Activated CD4-positive, alpha-beta T cell treated with anti-CD3 and anti-CD28 coated beads, Interleukin-10, Interleukin-2, amounts not matched to agents 100 ng/mL and 50 ng/mL, durations not matched to agents 16 hours and 8 hours (primary cell): ENCODE measurements around the gene PPIF.
A peak's percentile ranks its signal among the peaks of the same experiment; 100 is the strongest.

Experiments
- DNase-seq: peaks from one replicate; pipeline ENCODE4 v3.0.0-alpha.2; 2020

PPIF gene

DNA sequence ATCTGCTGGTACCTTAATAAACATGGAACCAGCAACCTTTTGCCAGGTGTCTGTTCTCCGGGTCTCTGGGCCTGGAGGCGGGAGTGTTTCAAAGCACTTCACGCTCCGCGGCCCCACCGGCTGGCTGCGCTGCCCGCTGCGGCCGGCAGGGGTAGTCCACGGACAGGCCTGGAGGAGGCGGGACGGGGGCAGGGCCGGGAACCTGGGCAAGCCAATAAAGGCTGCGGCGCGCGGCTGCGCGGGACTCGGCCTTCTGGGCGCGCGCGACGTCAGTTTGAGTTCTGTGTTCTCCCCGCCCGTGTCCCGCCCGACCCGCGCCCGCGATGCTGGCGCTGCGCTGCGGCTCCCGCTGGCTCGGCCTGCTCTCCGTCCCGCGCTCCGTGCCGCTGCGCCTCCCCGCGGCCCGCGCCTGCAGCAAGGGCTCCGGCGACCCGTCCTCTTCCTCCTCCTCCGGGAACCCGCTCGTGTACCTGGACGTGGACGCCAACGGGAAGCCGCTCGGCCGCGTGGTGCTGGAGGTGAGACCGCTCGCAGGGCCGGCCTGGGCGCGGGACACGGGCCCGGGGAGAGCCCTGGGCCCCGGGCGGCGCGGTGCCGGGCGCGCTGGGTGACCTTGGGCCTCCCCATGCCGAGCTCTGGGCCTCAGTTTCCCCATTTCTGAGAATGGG is at the start of gene PPIF:
Gene PPIF (plus strand): TSS at position 244 of the 668 bp plus-strand sequence. CDS start 80 bp downstream, at position 324.
- DNase-seq, result peak; percentile 97

GRCh38 chr10:79298403-79299244 is 48.6 kb upstream of the PPIF start:
- peak; percentile 70 for DNase-seq

- no peak for DNase-seq
Measured at GRCh38 chr10:79299397-79300241, 47.6 kb upstream of the PPIF start.

DNA sequence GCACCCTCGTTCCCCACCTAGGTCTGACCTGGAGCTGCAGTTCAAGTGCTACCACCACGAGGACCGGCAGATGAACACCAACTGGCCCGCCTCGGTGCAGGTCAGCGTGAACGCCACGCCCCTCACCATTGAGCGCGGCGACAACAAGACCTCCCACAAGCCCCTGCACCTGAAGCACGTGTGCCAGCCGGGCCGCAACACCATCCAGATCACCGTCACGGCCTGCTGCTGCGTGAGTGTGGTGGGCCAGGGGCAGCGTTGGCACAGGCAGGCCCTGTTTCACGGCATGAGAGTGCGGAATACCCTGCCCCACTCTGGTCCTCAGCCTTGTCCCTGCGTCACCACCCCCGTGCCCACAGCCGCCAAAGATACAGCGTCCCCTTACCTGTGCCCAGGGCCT is 46.6 kb upstream of the PPIF start:
- no peak for DNase-seq

- DNase-seq, result no peak
Measured at GRCh38 chr10:79301754-79302530, 45.3 kb upstream of the PPIF start.

DNA sequence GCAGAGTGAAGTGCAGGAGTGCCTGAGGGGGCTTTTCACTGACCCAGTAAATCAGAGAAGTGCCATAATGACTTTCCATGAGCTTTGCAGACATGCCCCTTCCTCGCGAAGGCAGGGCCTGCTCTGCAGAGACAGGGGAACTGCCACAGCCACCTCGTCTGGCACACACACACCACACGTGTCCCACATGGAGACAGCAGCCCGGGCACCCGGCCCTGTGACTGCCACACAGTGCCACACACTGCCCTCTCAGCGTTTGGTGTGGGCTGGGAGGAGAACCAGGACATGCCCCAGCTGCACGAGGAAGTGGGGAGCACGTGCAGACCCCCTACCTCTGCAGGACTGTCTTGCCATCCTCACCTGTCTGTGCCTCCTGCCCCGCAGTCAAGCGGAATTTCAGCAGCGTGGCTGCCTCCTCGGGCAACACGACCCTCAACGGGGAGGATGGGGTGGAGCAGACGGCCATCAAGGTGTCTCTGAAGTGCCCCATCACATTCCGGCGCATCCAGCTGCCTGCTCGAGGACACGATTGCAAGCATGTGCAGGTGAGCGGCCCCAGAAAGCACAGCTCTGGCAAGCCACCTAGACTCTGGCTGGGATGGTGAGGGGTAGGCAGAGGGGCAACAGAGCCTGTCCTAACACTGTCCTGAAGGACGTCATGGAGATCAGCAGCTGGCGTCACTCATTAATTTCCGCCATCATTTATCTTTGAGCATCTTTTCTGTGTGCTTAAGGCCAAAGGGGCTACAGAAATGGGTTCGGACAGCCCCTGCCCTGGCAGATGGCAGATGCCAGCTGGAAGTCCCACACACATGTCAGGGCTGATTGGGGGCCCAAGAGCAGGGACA is 43.4 kb upstream of the PPIF start:
- no peak for DNase-seq

GRCh38 chr10:79304479-79305087 is 42.7 kb upstream of the PPIF start:
- no peak for DNase-seq

GRCh38 chr10:79305515-79305914 is 41.8 kb upstream of the PPIF start:
- no peak for DNase-seq

DNA sequence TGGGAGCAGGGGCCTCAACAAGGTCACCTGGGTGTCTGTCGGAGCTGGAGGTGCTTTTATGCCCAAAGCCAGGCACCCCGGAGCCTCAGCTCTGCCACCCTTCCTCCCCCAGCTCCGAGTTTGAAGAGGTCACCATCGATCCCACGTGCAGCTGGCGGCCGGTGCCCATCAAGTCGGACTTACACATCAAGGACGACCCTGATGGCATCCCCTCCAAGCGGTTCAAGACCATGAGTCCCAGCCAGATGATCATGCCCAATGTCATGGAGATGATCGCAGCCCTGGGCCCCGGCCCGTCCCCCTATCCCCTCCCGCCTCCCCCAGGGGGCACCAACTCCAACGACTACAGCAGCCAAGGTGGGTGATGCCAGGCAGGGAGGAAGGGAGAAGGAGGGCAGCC is 41.3 kb upstream of the PPIF start:
- DNase-seq, result no peak

DNA sequence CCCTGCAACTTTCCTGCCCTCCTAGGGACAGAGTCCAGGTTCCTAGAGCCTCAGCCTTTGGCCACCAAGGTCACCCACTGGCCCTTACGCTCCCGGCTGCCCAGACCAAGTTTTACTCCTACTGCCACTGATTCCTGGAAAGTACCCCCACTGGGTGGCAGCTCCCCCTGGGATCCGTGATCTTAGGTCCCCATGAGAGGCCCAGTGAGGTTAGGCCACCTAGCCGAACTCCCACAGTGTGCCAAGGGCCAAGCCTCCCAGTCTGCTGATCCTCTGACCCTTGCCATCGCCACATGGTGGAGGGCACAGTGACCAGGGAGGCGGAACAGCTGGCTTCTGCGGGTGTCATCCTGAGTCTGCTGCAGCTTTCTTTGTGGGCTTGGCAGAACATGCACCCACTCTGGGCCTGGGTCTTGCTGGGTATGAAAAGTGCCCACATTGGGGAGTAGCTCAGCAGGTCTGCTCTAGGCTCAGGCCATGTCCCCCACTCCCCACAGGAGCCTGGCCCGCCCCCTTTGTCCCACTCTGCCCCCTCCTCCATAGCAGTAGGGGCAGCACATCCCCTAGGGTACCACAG is 40.5 kb upstream of the PPIF start:
- no peak for DNase-seq

- no peak for DNase-seq
Measured at GRCh38 chr10:79308016-79308415, 39.3 kb upstream of the PPIF start.

GRCh38 chr10:79308969-79309665 is 38.2 kb upstream of the PPIF start:
- DNase-seq, result no peak

- no peak for DNase-seq
Measured at GRCh38 chr10:79310200-79310865, 36.9 kb upstream of the PPIF start.

- DNase-seq, result no peak
Measured at GRCh38 chr10:79310911-79311573, 36.2 kb upstream of the PPIF start.

DNA sequence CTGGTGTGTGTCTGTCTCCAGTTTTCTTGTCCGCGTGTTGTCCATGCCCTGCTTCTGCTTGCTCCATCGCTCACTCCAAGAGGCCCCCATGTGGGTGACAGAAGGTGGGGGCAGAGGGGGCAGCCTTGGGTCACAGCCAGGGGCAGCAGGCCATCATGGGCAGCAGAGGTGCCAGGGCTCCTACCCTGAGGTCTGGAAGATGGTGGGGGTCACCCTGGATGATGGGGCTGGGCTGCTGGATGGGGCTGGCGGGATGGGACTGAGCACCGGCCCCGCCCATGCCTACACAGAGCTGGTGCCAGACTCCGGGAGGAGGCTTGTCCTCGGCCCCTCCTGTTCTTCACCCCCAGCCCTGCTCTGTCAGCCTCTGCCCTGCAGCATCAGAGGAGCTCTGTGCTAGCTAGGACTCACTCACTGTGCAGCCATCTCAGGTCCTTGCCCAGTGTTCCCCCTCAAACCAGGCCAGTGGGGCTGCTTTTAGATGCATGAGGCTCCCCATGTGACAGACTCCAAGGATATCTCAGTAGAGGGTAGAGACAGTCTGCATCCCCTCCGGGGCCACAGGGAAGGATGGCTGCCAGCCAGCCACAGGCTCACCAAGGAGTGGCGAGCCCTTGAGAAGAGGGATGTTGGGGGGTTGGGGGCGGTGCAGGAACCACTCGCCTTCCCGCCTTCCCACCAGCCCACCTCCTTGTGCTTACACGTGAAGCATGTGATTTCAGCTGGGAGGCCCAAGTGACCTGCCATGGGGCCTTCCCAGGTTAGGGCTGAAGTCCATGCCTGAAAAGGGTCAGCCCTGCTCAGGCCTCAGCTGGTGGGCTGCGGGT is 35.5 kb upstream of the PPIF start:
- no peak for DNase-seq

DNA sequence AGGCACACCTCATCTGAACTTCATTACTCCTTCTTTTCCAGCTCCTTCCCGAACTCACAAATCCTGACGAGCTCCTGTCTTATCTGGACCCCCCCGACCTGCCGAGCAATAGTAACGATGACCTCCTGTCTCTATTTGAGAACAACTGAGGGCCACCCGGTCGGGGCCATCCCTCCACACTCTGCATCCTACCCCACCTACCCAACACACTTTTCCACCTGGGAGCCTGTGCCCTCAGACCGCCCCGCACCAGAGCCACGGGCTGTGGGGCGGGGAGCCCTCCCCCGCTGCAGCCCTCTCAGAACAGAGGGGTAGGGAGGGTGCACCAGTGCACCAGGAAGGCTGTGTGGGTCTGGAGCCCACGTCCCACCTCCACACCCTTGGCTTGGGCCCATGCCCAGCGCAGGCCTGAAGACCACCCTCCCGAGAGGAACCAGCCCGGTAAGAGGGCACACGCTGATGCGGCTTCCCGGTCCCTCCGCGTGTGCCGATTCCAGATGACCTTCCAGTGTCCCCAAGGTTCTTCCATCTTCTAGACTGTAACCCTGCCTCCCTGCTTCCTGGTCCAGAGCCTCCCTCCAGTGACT is 34.6 kb upstream of the PPIF start:
- DNase-seq, result no peak

DNA sequence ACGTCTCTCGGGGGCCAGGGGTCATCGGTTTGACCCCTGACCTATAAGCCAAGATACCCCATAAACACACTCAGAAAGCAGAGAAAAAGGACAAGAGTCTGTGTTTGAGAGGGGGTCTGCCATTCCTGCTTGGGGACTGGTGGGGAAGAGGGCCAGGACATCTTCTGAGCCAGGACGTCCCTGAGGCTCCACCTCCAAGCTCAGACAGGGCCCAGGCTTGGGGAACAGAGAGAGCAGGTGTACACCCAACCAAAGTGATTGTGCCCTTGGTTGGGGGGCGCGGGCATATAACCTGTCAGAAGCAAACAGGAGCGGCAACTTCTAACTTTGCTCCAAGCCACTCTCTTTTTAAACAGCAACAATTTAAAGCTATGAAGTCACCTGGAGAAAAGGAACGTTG is 33.9 kb upstream of the PPIF start:
- no peak for DNase-seq
